ENCODE results near the gene XCR1.
"Not testable (repeated sequence)": the region's sequence is repeated elsewhere in the genome, so short reads cannot be mapped to it uniquely, and the experiment has no call there.

XCR1 gene

GRCh38 chr3:46038916-46039315, 11.6 kb upstream of the XCR1 start:
- no peak for DNase-seq (ENCODE audit: low spot score)

- DNase-seq (ENCODE audit: low spot score) = not testable (repeated sequence)
Observed at GRCh38 chr3:46038071-46038470, 10.8 kb upstream of the XCR1 start.

- DNase-seq (ENCODE audit: low spot score) = no peak
Observed at GRCh38 chr3:46036191-46036590, 8.9 kb upstream of the XCR1 start.

DNA sequence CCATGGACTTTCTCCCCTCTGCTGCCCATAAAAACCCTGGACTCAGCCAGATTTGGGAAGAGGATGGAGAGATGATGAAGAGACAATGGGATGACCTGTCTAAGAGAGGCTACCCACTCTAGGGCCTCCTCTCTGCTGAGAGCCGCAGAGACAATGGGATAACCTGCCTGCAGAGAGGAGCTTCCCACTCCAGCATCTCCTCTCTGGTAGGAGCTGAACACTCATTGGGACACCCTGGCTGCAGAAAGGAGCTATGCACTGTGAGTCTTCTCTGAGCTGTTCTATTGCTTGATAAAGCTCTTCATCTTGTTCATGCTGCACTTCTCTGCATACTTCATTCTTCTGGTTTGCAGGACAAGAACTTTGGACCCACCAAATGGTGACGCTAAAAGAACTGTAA, 4.5 kb upstream of the XCR1 start:
- no peak for DNase-seq (ENCODE audit: low spot score)

DNA sequence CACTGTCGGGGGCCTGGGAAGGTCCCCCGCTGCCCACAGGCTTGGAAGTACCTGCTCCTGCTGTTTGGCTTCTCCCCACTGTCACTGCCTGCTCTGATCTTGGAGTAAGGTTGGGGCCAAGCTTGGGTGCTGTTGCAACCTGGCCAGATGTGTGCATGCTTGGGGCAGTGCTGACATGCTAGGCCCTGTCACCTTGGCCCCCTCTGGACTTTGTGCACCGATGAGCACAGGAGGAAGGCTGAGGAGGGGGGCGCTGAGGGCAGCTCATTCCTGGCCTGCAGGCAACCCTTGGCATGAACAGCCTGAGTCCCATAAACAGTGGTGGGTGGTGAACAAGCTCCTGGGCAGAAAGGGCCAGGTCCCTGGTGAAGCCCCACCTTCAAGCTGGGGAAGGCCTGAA, 4.0 kb upstream of the XCR1 start:
- no peak for DNase-seq (ENCODE audit: low spot score)

- no peak for DNase-seq (ENCODE audit: low spot score)
Observed at GRCh38 chr3:46030626-46031025, 3.3 kb upstream of the XCR1 start.

GRCh38 chr3:46029953-46030543, 2.8 kb upstream of the XCR1 start:
- DNase-seq (ENCODE audit: low spot score) = no peak

- no peak for DNase-seq (ENCODE audit: low spot score)
Observed at GRCh38 chr3:46027736-46028397, 584 bp upstream of the XCR1 start.

DNA sequence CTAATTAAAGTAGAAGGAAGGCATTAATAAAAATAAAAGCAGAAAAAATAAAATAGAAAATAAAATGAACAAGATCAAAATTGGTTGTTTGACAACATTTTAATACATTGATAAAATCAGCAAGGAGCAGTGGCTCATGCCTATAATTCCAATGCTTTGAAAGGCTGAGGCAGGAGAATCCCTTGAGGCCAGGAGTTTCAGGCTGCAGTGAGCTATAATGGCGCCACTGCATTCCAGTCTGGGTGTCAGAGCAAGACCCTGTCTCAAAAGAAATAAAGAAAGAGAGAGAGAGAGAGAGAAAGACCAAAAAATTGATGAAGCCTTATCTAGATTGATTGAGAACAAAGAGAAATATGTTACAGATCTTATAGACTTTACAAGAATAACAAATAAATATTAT, 2.1 kb downstream of the XCR1 start:
- DNase-seq (ENCODE audit: low spot score) = no peak

DNA sequence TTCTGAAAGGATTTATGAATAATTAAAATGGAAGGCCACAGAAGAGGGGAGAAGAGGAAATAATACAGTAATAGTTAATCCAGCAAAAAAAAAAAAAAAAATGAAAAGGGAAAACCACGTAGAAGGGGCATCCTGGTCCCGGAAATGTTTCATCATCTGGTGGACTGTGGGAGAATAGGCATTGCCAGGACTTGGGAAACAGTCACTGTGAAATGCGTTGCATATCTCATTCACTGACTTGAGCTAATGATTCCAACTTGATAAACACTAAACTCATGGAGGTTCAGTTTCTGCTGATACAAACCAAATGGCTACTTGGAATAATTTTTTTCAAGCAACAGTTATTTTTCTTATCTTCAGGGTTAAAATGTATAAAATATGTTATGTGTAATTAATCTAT, 3.2 kb downstream of the XCR1 start:
- DNase-seq (ENCODE audit: low spot score) = no peak

- DNase-seq (ENCODE audit: low spot score) = no peak
Observed at GRCh38 chr3:46022909-46023785, 4.1 kb downstream of the XCR1 start.

GRCh38 chr3:46021516-46021915, 5.8 kb downstream of the XCR1 start:
- DNase-seq (ENCODE audit: low spot score) = no peak

GRCh38 chr3:46020766-46021510, 6.3 kb downstream of the XCR1 start:
- no peak for DNase-seq (ENCODE audit: low spot score)

- DNase-seq (ENCODE audit: low spot score) = no peak
Observed at GRCh38 chr3:46019707-46020106, 7.6 kb downstream of the XCR1 start.

- DNase-seq (ENCODE audit: low spot score) = no peak
Observed at GRCh38 chr3:46017720-46018119, 9.6 kb downstream of the XCR1 start.

- DNase-seq (ENCODE audit: low spot score) = no peak
Observed at GRCh38 chr3:46013316-46014094, 13.8 kb downstream of the XCR1 start.

- no peak for DNase-seq (ENCODE audit: low spot score)
Observed at GRCh38 chr3:46012246-46012645, 15.0 kb downstream of the XCR1 start.

DNA sequence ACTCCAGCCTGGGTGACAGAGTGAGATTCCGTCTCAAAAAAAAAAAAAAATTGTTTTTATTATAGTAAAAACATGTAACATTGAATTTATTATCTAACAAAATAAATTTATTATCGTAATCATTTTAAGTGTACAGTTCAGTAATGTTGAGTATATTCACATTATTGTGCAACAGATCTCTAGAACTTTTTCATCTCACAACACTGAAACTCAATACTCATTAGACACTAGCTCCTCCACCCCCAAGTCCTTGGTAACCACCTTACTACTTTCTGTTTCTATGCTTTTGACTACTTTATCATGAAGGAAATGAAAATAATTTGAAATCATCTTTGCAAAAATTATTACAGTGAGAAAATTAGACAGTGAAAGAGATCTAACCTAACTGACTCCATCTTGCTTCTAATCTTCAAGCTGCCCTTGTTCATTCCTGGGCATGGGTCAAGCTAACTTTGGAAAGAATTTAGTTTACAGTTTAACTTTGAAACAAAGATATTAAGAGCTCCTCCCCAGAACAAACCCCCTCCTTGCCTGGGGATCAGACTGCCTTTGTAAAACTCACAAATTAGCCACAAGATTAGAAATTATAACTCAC, 16.7 kb downstream of the XCR1 start:
- no peak for DNase-seq (ENCODE audit: low spot score)

- DNase-seq (ENCODE audit: low spot score) = no peak
Observed at GRCh38 chr3:46008058-46008457, 19.2 kb downstream of the XCR1 start.

- no peak for DNase-seq (ENCODE audit: low spot score)
Observed at GRCh38 chr3:46007280-46007679, 20.0 kb downstream of the XCR1 start.

Measured in D341Med (cell line).